Urinary bladder (tissue), 4 donors: ENCODE results near the gene TBC1D19. TPM values are rescaled to one million over a fixed set of nuclear protein-coding genes. Genes with fewer than 3 reads are reported as not detected.

ENCODE experiments used
- DNase-seq: peaks from one replicate; pipeline ENCODE4 v3.0.0-alpha.2; 2015; ENCODE audit errors: extremely low spot score
- H3K27ac ChIP-seq: one replicate; pipeline ENCODE4 v1.5.1; 2013; ENCODE audit warnings: low read depth, mild to moderate bottlenecking, moderate library complexity
- H3K36me3 ChIP-seq: one replicate; pipeline ENCODE4 v1.6.1; 2013; ENCODE audit warnings: mild to moderate bottlenecking, moderate library complexity; ENCODE audit not compliant: insufficient read depth
- H3K4me1 ChIP-seq: one replicate; pipeline ENCODE4 v1.6.1; 2013; ENCODE audit warnings: mild to moderate bottlenecking, moderate library complexity; ENCODE audit not compliant: insufficient read depth
- H3K4me3 ChIP-seq: one replicate; pipeline ENCODE4 v1.5.1; 2013; ENCODE audit warnings: low read depth, low read length
- WGBS: extraction: QIAGEN DNeasy Blood & Tissue Kit; methylation state at CpG from one replicate; pipeline ENCODE4 v1.1.7; 2013; 5-methylcytosine and 5-hydroxymethylcytosine counted together
- polyA plus RNA-seq: library from polyadenylated mRNA; stranded (reverse); fragments of 200-250 nt; gene quantifications from one replicate; pipeline ENCODE4 v1.2.3, GENCODE V29; 2013
- total RNA-seq: library from RNA; depleted of rRNA; stranded (reverse); fragments of >200 nt; gene quantifications from one replicate; pipeline ENCODE4 v1.2.3, GENCODE V29; 2014
- donor health status: healthy with polysubstance abuse.
- donor health status: healthy.

TBC1D19 gene
- total and polyA plus RNA-seq, 2 donors = 7.2 to 77.0 TPM

DNA sequence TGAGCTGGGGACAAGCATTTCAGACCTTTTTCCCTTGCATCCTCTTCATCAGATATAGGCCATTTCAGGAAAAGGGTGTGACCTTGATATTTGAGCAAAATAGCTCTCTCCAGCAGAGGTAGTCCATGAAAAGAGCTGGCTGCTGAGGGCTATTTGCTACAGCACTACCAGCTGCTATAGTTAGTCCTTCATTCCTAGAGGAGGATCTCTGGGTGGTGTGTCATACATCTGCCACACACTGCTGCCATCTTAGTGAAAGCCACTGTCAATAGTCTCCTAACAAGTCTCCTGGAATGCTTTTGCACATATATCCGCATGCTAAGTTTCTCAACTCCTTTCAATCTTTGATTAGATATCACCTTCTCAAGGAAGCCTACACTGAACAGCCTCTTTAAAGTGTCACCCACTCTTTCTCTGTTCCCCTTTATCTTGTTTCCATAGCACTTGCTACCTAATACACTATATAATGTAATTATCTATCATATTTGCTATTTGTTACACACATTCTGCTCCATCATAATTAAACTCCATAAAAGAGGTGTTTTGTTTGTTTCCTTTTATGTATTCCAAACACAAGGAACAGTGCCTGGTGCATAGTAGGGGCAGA is 131.9 kb downstream of the TBC1D19 start:
- no peak for DNase-seq
- WGBS = 96% methylated on average over 1 of the region's 1 CpG
- no peaks in the 10 kb centered on the region for H3K36me3 ChIP-seq
- no peak overlapping the region for H3K27ac ChIP-seq
- no peaks in the 10 kb centered on the region for H3K4me1 ChIP-seq
- no peak overlapping the region for H3K4me3 ChIP-seq

DNA sequence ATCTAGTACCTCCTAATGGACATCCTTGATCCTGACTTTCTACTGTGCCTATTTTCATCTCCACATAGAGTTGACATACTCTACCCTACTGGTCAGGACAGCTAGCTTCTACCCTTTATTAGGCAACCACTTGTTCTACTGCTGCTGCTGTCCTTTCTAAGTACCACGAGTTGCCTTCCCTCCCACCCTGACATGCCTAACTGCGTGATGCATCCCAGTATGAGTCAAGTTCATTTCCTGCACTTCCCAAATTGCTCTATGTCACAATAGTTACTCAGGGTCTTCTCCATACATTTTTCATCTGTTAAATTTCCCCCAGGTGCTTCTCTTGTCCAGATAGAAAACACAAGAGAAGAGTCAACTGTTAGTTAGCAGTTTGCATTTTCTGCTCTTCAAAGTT is 133.4 kb downstream of the TBC1D19 start:
- Histone ChIP-seq H3K4me1 (no peaks in the 10 kb centered on the region), H3K4me3 (no peak overlapping the region), H3K36me3 (no peaks in the 10 kb centered on the region), H3K27ac (no peak overlapping the region)
- DNase-seq = no peak
- 71% methylated on average over 2 of the region's 2 CpGs for WGBS

DNA sequence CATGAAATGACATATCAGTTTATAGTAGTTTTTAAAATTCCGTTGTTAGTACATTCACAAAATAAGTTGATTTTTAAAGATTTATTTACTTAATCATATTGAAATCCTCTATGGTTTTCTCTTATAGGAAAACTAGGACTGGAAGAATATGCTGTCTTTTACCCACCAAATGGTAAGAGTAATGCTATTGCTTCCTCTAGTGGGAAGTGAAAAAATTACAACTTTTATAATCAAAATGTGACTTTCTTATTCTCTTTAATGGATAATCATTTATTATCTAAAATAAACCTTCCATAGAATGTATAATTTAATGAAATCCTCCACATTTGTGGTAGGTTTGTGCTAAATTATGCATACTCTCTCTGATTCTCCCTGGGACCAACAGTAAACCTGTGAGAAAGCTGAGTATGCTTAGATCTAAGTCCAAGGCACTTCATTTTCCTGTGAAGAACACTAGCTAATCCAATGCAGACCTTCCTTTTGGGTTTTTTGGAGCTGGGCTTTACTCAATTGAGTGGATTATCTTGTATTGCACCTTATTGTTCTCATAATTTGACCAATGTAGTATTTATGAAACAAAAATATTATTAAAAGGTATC is 136.2 kb downstream of the TBC1D19 start:
- WGBS = 49% methylated on average over 1 of the region's 1 CpG
- no peaks in the 10 kb centered on the region for H3K4me1 ChIP-seq
- no peak for DNase-seq
- H3K27ac ChIP-seq = no peak overlapping the region
- H3K4me3 ChIP-seq = no peak overlapping the region
- H3K36me3 ChIP-seq = no peaks in the 10 kb centered on the region

DNA sequence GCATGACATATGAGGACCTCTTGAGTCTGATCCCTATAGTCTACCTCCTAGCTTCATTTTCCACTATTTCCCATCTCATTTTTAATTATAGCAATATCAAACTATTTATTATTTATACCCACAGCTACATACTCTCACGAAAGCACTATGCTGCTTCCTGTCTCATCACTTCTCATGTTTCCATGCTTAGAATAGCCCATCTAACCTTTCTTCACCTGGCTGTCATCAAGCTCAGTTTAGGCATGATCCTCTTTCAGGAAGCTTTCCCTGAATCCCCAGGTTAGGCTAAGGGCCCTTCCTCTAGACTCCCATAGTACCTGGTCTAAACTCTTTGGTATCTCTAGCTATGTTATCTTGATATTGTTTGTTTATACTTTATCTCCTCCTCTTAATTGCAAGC is 137.8 kb downstream of the TBC1D19 start:
- Histone ChIP-seq H3K36me3 (no peaks in the 10 kb centered on the region), H3K4me3 (no peak overlapping the region), H3K4me1 (no peaks in the 10 kb centered on the region), H3K27ac (no peak overlapping the region)
- DNase-seq = no peak
- WGBS = 80% methylated on average over 1 of the region's 1 CpG

DNA sequence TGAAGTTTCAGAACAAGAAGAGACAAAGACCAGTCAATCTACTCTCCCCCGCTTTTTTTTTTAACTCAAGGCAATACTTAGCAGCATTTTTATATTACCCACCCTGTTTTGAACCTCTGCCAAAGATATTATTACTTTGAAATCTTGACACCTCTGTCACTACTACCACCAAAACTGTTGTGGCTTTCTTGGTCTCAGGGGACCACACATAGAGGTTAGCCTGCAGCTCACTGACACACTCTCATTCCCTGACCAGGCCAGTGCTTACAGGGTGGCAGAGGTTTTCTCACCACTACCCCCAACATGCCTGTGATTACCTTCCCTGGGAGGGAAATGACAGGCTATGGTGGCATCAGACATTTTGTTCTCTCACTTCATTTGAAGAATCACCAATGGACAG is 139.3 kb downstream of the TBC1D19 start:
- Histone ChIP-seq H3K4me3 (no peak overlapping the region), H3K4me1 (no peaks in the 10 kb centered on the region), H3K27ac (no peak overlapping the region), H3K36me3 (no peaks in the 10 kb centered on the region)
- 92% methylated on average over 1 of the region's 1 CpG for WGBS
- no peak for DNase-seq

DNA sequence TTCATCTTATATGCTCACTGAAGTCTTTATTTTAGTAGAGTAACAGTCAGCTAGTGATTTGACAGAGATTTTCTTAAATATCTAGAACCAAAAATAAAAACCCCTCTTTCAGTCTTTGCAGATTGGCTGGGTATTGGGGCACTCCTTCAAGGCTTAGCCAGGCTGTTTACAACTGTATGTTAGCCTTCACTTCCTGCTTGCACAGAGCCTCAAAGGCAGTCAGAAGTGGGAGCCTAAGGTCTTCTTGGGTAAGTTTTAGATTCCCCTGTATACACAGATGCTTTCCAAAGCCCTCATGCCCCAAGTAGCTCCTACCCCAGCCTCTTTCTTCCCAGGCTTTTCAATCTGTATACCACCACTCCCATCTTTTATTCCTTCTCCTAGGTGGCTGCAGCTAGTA is 140.7 kb downstream of the TBC1D19 start:
- no peaks in the 10 kb centered on the region for H3K4me1 ChIP-seq

DNA sequence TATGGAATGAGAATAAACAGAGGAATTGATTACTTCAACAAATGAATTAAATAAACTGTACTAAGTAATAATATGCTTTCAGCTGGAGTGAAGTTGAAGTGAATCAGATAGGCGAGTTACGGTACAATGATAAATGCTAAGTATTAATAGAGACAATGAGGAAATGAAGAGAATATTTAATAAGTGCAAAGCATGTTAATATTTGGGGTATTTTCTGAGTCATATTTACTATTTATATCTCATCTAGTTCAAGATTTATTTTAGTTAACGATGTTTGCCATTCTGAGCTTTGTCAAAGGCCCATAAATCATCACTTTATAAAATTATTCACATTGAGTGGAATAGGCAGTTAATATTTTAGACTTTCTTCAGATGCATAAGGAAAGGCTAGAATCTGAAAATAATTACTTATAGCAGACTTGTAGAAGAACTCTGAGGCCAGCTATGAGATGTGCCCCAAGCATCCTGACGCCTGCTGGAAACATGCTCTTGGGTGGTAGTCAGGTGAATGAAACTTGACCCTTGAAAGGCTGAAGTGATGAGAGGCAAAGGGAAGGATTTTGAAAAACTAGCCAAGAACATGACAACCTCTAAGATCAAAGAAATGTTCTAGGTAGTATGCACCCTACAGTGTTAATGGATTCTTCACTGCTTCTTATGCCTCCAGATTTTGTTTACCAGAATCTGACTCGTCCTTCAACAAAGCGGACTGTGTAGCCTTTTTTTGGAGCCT is 142.9 kb downstream of the TBC1D19 start:
- WGBS = 68% methylated on average over 6 of the region's 6 CpGs
- H3K4me3 ChIP-seq = no peak overlapping the region
- no peaks in the 10 kb centered on the region for H3K36me3 ChIP-seq
- no peaks in the 10 kb centered on the region for H3K4me1 ChIP-seq
- H3K27ac ChIP-seq = no peak overlapping the region
- DNase-seq = no peak

More for the DNA sequence above, 140.7 kb downstream of the TBC1D19 start:
- Histone ChIP-seq H3K36me3 (no peaks in the 10 kb centered on the region), H3K4me3 (no peak overlapping the region), H3K27ac (no peak overlapping the region)
- no peak for DNase-seq

DNA sequence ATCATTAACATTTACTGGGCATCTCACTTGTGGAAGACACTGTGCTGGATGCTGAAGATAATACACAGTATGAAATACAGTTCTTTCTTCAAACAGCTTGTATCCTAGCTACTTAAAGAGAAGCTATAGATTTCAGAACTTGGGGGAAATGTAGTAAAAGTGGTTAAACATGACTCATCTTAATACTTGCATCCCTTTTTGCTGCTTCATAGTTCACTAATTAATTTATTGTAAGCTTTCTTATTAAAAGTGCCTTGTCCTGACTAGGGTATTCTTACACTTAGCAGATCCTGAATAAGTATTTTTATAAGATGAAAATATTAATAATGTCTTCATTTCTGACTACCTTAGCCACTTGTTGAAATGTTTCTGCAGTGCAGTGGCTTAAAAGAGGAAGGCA is 144.0 kb downstream of the TBC1D19 start:
- Histone ChIP-seq H3K4me3 (no peak overlapping the region), H3K27ac (no peak overlapping the region), H3K4me1 (no peaks in the 10 kb centered on the region), H3K36me3 (no peaks in the 10 kb centered on the region)
- DNase-seq = no peak

DNA sequence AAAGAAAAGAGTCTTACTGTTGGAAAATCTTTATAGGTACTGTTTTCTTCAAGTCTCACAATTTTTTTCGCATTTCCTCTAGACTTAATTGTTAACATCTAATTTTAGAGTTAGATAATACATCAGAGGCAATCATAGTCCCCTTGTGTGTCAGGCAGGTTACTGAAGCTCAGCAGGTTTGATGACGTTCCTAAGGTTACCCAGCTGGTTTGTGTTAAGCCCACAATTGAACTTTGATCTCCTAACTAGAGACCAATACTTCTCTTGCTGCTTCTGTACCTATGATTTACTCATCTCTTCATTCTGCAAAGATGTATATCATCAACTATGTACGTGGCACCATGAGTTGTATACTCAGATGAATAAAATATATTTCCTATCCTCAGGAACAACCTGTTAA is 145.1 kb downstream of the TBC1D19 start:
- H3K4me1 ChIP-seq = no peaks in the 10 kb centered on the region
- H3K27ac ChIP-seq = no peak overlapping the region
- 89% methylated on average over 3 of the region's 3 CpGs for WGBS
- no peak overlapping the region for H3K4me3 ChIP-seq
- no peaks in the 10 kb centered on the region for H3K36me3 ChIP-seq
- DNase-seq = no peak

GRCh38 chr4:26729547-26729946 is 145.7 kb downstream of the TBC1D19 start:
- Histone ChIP-seq H3K4me1 (no peaks in the 10 kb centered on the region), H3K27ac (no peak overlapping the region), H3K4me3 (no peak overlapping the region), H3K36me3 (no peaks in the 10 kb centered on the region)
- WGBS = 1% methylated on average over 1 of the region's 1 CpG
- no peak for DNase-seq

DNA sequence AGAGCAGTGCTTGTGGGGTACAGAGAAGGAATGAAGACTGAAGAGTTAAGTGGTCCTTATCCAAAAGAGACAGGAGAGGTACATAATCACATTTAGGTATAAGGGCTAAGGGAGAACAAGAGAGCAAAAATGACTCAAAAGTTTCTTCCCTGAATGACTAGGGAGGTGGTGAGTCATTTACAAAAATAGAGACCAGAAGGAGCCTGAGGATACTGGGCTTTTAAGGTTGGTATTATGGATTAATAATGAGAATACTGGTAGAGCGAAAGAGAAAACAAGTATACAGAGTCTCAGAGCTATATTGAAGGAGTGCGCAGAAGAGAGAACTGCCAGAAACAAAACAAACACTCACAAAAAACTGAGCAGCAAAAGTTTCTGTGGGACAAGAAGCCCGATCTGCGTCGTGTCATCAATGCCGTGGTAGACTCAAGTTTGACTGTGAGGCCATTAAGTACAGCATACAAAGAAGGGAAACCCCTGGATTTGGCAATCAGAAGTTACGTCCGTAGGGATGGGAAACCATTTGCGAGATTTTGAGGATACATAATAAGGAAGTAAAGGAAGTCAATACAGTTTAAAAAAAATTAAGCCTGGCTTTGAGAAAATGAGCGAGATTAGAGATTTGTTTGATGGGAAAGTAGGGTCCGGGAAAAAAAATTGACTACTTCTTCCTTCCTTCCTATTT is 147.6 kb downstream of the TBC1D19 start:
- 79% methylated on average over 11 of the region's 11 CpGs for WGBS
- DNase-seq = no peak
- Histone ChIP-seq H3K36me3 (no peaks in the 10 kb centered on the region), H3K27ac (no peak overlapping the region), H3K4me3 (no peak overlapping the region), H3K4me1 (no peaks in the 10 kb centered on the region)

GRCh38 chr4:26732356-26732755 is 148.5 kb downstream of the TBC1D19 start:
- H3K36me3 ChIP-seq = no peaks in the 10 kb centered on the region
- 83% methylated on average over 3 of the region's 3 CpGs for WGBS
- no peak for DNase-seq
- H3K27ac ChIP-seq = no peak overlapping the region
- no peaks in the 10 kb centered on the region for H3K4me1 ChIP-seq
- H3K4me3 ChIP-seq = no peak overlapping the region

- WGBS = 70% methylated on average over 1 of the region's 1 CpG
- no peak overlapping the region for H3K27ac ChIP-seq
Measured at GRCh38 chr4:26736621-26737020, 152.7 kb downstream of the TBC1D19 start.

DNA sequence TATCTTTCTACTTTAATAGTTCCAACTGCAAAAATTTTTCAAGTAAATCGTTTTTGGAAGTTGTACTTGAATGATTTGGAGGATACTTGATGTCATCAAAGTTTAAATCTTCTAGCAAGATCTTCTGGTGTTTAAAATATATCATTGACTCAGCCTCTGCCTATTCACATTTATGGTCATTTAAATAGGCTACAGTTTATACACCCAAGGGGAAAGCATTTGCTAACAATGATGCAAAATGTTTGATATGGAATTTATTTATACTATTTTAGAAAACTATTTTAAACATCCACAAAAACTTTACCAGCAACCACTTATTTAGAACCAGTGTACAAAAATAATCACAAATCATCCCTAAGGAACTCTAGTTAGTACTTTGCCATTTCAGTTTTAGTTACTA is 153.5 kb downstream of the TBC1D19 start:
- Histone ChIP-seq H3K4me1 (no peaks in the 10 kb centered on the region), H3K4me3 (no peak overlapping the region), H3K36me3 (no peaks in the 10 kb centered on the region), H3K27ac (no peak overlapping the region)
- no peak for DNase-seq
- WGBS = 38% methylated on average over 1 of the region's 1 CpG

More at GRCh38 chr4:26736621-26737020, 152.7 kb downstream of the TBC1D19 start:
- no peak for DNase-seq
- Histone ChIP-seq H3K4me3 (no peak overlapping the region), H3K36me3 (no peaks in the 10 kb centered on the region), H3K4me1 (no peaks in the 10 kb centered on the region)
